Measurements from ENCODE around the gene EIF6. TPM values are rescaled to one million over a fixed set of nuclear protein-coding genes. Genes with fewer than 3 reads are reported as not detected.

The EIF6 gene
- total RNA-seq, 1 donor from 2014 or later: 271 TPM

- no peak overlapping the region for H3K4me3 Mint-ChIP-seq (ENCODE audit: unreplicated experiment)
These were observed 6.4 kb upstream of the EIF6 start for GRCh38 chr20:35290887-35291417.

GRCh38 chr20:35290186-35290886 lies 5.8 kb upstream of the EIF6 start:
- Mint-ChIP-seq H3K4me3 (ENCODE audit: unreplicated experiment) (no peak overlapping the region), H3K27ac (ENCODE audit: unreplicated experiment) (no peak overlapping the region), H3K27me3 (ENCODE audit: low read depth, unreplicated experiment) (peaks cover 19% of the 10 kb centered on the region), H3K36me3 (ENCODE audit: low read depth, unreplicated experiment) (no peaks in the 10 kb centered on the region), H3K9me3 (ENCODE audit: unreplicated experiment) (no peaks in the 10 kb centered on the region), H3K4me1 (ENCODE audit: low read depth, unreplicated experiment) (peaks cover 3% of the 10 kb centered on the region)
- TF ChIP-seq EZH2 (IDR thresholded peaks at IDR 0.05; ENCODE audit: insufficient read depth, low read length) (no peak), CTCF (IDR thresholded peaks at IDR 0.05; ENCODE audit: insufficient read depth, low read depth, low read length) (no peak)
- no peak overlapping the region for H3K27ac ChIP-seq (ENCODE audit: low read depth, low read length)
- no peak overlapping the region for H3K4me2 ChIP-seq (ENCODE audit: low read length)
- H3K36me3 ChIP-seq (ENCODE audit: insufficient read depth, low read length): no peaks in the 10 kb centered on the region
- no peaks in the 10 kb centered on the region for H3K9me3 ChIP-seq (ENCODE audit: insufficient read depth, low read depth, low read length)
- FAIRE-seq (no peak), DNase-seq (ENCODE audit: low read depth) (no peak)
- H2AFZ ChIP-seq (ENCODE audit: low read depth, low read length): no peak overlapping the region
- no peaks in the 10 kb centered on the region for H4K20me1 ChIP-seq (ENCODE audit: insufficient read depth, low read length)
- no peaks in the 10 kb centered on the region for H3K27me3 ChIP-seq (ENCODE audit: insufficient read depth, low read length)
- no peak overlapping the region for H3K4me3 ChIP-seq (ENCODE audit: insufficient read depth, low read depth, low read length)
- peaks cover 2% of the 10 kb centered on the region for H3K4me1 ChIP-seq (ENCODE audit: insufficient read depth, low read length)
- no peak overlapping the region for H3K9ac ChIP-seq (ENCODE audit: low read length)
- no peaks in the 10 kb centered on the region for H3K79me2 ChIP-seq (ENCODE audit: insufficient read depth, low read length)

More at GRCh38 chr20:35290887-35291417, 6.4 kb upstream of the EIF6 start:
- H3K27me3 ChIP-seq (ENCODE audit: insufficient read depth, low read length): no peaks in the 10 kb centered on the region
- H3K9me3 ChIP-seq (ENCODE audit: insufficient read depth, low read depth, low read length): no peaks in the 10 kb centered on the region
- Mint-ChIP-seq H3K36me3 (ENCODE audit: low read depth, unreplicated experiment) (no peaks in the 10 kb centered on the region), H3K4me1 (ENCODE audit: low read depth, unreplicated experiment) (peaks cover 1% of the 10 kb centered on the region), H3K27ac (ENCODE audit: unreplicated experiment) (no peak overlapping the region), H3K27me3 (ENCODE audit: low read depth, unreplicated experiment) (peaks cover 19% of the 10 kb centered on the region), H3K9me3 (ENCODE audit: unreplicated experiment) (no peaks in the 10 kb centered on the region)
- H3K4me1 ChIP-seq (ENCODE audit: insufficient read depth, low read length): no peaks in the 10 kb centered on the region
- no peak overlapping the region for H2AFZ ChIP-seq (ENCODE audit: low read depth, low read length)
- no peaks in the 10 kb centered on the region for H4K20me1 ChIP-seq (ENCODE audit: insufficient read depth, low read length)
- no peaks in the 10 kb centered on the region for H3K36me3 ChIP-seq (ENCODE audit: insufficient read depth, low read length)
- H3K27ac ChIP-seq (ENCODE audit: low read depth, low read length): no peak overlapping the region
- H3K4me2 ChIP-seq (ENCODE audit: low read length): no peak overlapping the region
- no peak for DNase-seq (ENCODE audit: low read depth)
- TF ChIP-seq CTCF (IDR thresholded peaks at IDR 0.05; ENCODE audit: insufficient read depth, low read depth, low read length): no peak
- no peak for TF ChIP-seq EZH2 (IDR thresholded peaks at IDR 0.05; ENCODE audit: insufficient read depth, low read length)
- no peak overlapping the region for H3K9ac ChIP-seq (ENCODE audit: low read length)
- FAIRE-seq: no peak
- no peak overlapping the region for H3K4me3 ChIP-seq (ENCODE audit: insufficient read depth, low read depth, low read length)
- H3K79me2 ChIP-seq (ENCODE audit: insufficient read depth, low read length): no peaks in the 10 kb centered on the region
